Activated CD4-positive, alpha-beta T cell treated with anti-CD3 and anti-CD28 coated beads, Interleukin-2, amount 50 U/mL, for 4 hours (primary cell): Measurements from ENCODE around the gene ARID1B.

ENCODE experiments used
- DNase-seq, 2 experiments: peaks; one replicate each; pipeline ENCODE4 v3.0.0-alpha.2; 2020

Gene ARID1B

DNA sequence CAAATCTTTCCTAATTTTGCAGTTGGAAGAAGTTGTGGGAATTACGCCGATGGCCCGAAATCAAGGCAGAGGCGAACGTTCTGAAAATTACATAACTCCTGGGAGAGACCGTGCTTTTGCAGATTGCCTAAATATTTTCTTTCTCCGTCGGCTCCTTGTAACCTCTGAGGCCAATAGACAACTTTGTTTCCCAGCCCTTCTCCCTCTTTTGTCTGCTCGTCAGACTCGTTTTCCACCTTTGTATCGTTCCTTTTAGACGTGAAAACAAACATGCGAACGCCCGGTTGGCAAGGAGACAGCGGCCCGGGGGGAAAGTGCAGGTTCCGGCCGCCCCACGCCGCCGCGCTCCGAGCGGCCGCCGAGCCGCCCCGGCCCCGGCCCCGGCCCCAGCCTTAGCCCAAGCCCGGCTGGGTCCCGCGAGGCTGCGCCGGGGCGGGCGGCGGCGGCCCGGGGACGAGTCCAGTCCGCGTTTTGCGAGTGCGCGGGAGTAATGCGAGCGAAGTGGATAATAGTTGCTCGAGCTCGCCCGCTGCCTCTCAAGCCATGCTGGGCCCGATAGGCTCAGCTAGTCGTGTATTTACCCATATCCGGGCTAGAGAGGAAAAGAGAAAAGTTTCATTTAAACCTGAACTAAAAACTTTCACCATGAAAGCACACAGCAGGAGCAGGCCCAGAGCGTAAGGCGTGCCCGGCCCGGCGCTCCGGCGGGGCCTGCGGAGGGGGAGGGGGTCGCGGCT lies at the start of gene ARID1B:
ARID1B (plus strand) TSS at position 539 of the 737 bp plus-strand sequence. CDS start 303 bp downstream, outside the sequence.
- peak; percentile 72 to 76 for DNase-seq

DNA sequence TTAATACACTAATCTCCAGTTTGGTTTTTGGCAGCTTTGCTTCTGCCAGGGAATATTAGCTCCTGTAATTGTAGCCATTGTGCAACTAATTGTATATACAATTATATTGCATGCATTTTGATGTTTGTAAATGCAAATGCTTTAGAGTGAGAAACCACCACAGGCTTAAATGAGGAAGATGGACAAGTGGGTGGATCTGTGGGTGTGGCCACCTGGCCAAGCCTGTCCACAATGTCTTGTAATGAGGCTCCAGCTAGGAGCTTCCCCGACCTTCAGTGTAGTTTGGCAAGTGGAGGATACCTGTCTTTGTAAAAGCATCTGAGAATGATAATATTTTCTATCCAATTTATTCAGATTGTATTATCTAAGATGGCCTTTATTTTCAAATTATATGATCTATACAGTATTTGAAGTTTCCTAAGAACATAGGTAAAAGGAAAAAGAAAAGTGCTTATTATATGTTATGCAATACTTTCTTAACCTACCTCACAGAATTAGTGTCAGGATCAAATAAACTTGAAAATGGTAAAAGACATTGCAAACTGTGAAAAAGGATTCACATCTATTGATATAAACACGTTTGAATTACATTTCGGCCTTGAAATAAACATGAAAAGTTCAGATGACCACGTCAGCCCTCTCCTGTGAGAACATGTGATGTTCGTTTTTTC lies 49.3 kb upstream of the ARID1B start:
- no peak for DNase-seq

DNA sequence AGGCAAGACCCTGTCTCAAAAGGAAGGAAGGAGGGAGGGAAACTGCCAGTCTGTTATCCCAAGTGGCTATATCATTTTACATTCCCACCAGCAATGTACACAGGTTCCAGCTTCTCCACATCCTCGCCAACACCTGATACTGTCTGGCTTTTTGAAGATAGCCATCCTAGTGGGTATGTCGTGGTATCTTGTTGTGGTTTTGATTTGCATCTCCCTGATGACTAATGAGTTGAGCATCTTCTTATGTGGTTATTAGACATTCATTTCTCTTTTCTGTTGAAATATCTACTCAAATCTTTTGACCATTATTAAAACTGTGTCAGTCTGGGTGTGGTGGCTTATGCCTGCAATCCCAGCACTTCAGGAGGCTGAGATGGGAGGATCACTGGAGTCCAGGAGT lies 47.9 kb upstream of the ARID1B start:
- DNase-seq: no peak

DNA sequence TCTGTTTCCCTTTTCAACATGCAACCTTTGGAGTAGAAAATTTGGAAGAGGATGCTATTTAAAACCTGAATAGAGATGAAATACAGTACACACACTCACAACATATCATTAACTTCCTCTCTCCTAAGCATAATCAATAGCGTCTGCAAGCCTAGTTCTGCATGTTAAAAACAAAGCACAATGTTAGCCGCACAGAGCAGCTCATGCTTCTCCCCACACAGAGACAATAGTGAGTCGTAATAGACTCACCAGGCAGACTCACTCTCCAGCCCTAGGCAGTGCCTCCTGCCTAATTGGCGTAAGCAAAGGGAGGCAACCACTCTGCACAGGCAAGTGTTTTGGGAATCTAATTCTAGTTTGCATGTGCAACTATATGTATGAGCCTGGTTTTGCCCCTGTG lies 45.8 kb upstream of the ARID1B start:
- DNase-seq: no peak

DNA sequence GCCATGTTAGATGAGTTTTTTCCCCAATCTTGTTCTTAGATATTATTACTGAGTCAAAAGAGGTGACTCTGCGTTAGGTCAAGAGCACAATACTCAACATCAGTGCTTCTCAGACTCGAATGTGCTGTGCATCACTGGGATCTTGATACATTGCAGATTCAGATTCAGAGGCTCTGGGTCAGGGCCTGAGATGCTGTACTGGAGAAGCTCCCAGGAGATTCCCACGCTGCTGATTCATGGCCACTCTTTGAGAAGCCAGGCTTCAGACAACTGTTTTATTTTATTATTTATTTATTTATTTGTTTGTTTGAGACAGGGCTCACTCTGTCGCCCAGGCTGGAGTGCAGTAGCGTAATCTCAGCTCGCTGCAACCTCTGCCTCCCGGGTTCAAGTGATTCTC lies 41.4 kb upstream of the ARID1B start:
- no peak for DNase-seq

DNA sequence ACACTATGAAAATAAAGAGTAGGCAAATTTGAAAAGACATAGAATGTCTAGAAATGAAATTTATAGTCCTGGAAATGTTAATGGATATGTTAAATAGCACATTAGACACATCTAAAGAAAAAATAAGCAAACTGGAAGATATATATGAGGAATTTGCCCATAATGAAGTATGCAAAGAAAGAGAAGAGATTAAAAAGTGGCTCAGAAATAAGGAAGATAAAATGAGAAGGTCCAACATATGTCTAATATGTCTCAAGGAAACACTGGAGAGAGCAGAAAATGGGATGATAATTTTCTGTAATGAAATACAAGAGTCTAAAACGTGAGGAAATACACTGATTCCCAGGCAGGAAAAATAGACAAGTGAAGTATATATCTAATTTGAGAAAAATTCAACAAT lies 36.6 kb upstream of the ARID1B start:
- DNase-seq: no peak

DNA sequence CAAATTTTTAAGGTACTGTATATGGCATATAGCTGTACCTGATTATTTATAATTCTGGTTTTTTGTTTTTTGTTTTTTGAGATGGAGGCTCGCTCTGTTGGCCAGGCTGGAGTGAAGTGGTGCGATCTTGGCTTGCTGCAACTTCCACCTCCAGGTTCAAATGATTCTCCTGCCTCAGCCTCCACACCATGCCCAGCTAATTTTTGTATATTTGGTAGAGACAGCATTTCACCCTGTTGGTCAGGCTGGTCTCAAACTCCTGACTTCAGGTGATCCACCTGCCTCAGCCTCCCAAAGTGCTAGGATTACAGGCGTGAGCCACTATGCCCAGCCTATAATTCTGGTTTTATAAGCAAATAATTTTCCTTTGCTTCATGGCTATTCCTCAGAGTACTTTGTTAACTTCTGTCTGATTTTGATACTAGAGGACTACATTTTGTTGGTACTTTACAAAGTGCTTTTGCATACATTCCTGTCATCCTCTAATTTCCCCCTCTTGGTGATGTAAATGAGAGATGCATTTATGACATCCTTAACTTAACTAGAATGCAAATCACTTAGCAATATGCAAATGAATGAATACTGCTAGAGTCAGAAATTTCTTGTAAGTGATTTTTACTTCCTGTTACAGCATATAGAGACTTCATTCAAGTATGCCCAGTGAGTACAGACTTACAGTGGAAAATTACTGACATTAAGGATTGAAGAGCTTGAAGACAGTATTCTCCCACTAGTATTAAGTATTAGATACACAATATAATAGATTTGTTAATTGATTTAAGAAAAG lies 35.7 kb upstream of the ARID1B start:
- no peak for DNase-seq

DNA sequence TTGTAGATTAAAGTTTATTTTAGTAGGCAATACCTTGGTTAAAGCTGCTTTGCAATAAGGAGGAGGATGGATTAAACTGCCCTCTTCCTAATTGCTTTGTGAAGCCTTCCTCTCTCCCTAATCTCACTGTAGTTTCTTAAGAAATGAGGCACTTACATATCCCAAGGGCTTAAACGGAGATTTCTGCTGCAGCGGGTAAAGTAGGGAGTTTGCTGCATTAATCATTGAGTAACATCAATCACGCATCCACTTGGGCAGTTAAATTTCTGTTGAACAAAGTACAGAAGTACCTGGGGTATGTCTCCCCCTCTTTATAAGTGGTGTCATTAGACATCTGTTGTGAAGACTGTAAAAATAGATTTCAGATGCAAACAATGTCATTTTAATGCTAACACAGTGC lies 29.5 kb upstream of the ARID1B start:
- no peak for DNase-seq

DNA sequence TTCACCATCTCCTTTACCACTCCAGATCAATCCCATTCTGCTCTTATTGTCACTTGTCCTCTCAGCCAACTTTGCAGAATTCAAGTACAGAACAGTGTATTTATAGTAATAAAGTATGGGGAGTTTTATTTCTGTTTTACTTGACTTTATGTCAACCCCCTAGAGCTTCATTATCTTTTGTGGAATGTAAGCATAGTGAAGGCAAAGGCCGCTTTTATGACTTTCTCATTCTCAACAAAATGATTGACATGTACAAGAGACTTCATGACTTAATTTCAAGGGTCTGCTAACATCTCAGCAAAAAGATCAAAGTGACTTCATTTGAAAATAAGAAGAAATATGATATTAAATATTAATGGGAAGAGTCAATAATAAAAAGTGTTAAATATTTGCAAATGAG lies 28.7 kb upstream of the ARID1B start:
- DNase-seq: no peak

DNA sequence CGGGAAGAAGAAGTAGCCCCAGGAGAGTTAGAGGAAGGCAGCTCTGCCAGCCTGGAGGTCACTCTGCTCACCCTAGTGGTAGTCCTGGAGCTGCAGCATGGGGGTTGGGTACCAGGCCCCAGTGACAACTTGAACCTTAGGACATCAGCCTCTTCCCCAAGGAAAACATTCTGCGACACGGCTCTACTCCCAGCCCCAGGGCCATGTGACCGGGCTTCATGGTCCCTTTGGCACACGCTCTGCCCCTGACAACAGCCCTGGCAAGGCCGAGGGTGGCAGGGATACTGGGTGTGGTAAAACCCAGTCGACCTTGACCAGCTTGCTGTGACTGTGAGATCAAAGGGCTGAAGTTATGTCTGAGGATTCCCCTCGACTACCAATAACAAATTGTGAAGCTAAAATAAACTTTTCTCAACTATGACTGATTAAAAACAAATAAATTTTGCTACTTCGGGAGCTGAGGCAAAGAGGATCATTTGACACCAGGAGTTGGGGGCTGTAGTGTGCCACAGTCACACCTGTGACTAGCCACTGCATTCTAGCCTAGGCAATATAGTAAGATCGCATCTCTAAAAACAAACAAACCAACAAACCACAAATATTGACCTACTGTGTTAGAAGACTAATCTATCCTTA lies 24.4 kb upstream of the ARID1B start:
- no peak for DNase-seq

DNA sequence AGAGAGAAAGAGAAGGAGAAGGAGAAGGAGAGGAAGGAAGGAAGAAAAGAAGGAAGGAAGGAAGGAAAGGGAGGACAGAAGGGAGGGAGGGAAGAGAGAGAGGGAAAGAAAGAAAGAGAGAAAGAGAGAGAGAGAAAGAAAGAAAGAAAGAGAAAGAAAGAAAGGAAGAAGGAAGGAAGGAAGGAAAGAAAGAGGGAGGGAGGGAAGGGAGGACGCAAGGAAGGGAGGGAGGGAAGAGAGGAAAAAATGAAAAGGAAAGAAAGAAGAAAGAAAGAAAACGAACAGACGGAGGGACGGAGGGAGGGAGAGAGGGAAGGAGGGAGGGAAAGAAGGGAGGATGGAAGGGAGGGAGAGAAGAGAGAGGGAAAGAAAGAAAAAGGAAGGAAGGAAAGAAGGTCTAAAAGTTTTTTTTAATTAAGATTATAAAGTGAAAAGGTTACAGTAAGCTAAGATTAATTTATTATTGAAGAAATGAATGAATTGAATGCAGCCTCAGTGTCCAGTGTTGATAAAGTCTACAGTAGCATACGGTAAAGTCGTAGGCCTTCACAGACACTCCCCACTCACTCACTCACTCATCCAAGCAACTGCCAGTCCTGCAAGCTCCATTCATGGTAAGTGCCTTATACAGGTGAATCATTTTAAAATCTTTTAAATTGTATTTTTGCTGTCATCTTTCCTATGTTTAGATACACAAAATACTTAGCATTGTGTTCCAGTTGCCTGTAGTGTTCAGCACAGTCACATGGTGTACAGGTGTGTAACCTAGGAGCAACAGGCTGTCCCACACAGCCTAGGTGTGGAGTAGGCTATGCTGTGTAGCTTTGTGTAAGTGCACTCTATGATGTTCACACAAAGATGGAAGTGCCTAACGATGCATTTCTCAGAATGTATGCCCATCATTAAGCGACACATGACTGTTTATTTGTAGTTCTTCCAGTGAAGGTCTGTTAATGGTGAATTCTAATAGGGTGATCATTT lies 20.3 kb upstream of the ARID1B start:
- DNase-seq: no peak

DNA sequence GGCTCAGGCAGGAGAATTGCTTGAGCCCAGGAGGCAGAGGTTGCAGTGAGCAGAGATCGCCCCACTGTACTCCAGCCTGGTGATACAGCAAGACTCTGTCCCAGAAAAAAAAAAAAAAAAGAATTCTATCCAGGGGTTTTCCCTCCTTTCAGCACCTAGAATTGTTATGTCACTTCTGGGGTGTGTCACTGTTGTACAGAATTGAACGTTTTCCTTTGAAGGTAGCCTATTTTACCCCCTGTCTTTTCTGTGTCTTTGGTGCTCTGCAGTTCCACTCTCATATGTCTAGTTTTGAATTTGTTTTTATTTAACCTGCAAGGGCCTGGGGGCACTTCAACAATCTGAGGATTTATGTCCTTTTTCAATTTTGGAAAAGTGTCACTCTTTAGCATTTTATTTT lies 19.3 kb upstream of the ARID1B start:
- no peak for DNase-seq

DNA sequence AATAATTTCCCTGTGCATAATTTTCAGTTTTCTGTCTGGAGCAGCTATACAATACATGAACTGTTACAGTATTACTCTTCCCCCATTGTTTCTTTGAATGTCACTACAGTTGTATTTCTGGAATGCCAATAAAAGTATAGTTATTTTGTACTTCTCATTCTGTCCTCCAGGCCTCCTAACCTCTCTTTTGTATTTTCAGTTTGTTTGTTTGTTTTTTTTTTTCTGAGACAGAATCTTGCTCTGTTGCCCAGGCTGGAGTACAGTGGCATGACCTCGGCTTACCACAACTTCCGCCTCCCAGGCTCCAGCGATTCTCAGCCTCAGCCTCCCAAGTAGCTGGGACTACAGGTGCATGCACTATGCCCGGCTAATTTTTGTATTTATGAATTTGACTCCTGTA lies 16.8 kb upstream of the ARID1B start:
- no peak for DNase-seq

DNA sequence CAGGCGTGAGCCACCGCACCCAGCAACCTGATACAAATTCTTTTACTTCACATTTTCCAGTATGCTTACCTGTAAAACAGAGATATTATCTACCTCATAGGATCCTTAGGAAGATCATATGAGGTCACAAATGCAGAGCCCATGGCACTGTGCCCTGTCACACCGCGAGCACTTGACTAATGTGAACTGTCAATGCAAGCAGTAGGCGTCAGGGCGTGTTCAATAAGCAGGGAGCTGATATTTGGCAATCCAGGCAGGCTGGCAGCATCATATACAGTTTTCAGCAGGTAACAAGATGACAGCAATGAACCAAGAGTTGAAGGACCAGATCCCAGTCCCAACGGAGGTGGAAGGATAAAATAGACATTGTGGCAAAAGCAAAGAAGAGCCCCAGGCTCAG lies 14.6 kb upstream of the ARID1B start:
- no peak for DNase-seq

DNA sequence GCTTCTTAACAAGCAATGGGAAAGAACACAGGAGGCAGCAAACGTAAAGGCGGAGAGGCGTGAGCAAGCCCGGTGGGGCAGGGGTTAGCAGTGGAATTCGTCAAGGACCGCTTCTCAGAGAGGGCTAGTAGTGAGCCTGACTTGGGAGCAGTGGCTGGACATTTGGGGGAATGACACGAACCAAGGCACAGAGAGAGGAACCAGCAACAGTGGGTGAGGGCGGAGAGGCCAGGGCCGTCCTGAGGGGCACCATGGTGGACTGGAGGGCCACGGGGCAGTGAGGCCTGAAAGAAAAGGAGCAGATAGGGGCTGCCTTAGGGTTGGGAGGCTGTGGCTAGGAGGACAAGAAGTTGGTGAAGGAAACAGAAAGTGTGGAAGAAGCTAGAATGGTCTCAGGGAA lies 12.1 kb upstream of the ARID1B start:
- no peak for DNase-seq

DNA sequence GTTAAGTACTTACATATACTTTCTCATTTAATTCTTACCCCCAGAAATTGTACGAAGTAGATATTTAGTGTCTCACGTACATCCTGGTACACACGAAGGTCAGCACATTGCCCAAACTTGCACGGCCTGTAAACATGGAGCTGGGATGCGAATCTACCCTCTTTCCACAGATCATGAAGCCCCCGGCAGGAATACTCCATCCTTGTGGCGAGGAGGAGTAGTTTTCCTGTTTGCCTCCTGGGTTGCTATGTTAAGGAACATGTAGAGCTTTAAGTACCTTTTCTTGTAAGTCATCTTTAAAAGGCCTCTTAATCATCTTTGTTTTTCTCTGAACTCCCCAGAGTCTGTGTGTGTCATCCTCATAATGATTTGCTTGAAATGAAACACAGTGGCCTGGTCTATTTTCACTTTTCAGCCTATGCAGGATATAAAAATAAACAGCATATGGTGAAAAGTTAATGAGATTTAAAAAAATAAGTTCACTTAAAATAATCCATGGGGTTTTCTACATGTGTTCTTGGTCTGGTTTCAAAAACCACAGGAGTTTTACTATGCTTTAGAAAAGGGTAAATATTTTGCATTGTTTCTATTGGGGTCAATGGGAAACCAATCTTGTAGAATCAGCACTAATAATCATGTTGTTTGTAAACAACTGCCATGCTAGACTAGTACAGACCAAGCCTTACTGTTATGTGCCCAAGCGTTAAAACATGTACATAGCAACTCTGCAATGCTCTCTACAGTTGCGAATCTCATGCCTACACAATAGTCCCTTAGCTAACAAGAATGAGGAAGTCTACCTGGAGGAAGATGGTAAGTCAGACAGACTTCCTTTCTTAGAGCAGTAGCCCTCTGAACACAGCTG lies 9.3 kb upstream of the ARID1B start:
- DNase-seq: no peak

DNA sequence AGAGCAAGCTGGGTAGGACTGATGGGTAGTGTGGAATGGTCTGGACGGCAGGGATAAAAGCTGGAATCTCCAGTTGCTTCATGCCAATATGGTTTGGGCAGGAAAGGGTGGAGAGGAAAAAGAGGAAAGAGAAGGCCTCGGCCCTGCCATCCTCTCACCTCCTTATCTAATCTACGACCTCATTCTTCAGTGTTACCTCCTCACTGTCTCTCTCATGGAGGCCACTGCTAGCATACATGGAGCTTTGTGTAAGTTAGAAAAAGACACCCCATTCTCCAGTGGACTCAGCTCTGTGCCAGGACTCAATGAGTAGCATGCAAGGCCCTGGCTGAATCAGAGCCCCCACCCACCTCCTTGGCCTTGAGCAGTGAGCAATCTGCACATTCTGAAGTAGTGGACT lies 6.1 kb upstream of the ARID1B start:
- no peak for DNase-seq

DNA sequence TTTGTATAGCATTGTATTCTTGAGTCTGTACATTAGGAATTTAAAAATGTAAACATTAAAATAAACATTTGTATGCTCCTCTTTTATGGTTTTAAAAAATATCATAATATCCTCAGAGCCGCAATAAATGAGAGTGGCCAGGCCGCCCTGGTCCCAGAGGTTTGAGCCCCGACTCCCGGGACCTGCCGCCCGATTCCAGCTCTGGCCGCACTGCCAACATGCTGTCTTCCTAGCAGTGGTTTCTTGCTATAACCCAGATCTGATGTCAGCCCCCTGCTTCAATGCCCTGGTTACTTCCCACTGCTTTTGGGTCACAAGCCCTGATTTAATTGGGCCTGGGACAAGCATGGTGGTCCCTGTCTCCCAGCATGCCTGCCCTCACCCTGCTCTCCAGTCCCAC lies 5.4 kb upstream of the ARID1B start:
- DNase-seq: no peak

DNA sequence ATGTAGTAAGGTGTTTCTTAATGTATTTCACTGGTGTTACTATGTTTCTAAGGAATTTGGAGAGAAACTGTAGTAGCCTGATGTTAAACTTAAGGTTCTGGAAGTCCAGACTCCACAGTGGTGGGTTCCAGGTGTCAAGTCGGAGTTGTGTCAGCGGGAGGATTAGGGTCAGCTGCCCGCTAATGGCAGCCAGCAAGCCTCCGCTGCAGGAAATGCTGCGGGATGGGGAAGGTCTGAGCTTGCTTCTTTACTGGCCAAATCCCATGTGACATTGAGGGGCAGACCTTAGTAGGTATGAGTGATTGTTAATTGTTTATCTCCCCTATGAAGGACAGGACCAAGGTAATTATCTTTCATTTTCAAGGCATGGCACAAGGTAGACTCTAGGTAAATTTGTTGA lies 3.7 kb upstream of the ARID1B start:
- no peak for DNase-seq

DNA sequence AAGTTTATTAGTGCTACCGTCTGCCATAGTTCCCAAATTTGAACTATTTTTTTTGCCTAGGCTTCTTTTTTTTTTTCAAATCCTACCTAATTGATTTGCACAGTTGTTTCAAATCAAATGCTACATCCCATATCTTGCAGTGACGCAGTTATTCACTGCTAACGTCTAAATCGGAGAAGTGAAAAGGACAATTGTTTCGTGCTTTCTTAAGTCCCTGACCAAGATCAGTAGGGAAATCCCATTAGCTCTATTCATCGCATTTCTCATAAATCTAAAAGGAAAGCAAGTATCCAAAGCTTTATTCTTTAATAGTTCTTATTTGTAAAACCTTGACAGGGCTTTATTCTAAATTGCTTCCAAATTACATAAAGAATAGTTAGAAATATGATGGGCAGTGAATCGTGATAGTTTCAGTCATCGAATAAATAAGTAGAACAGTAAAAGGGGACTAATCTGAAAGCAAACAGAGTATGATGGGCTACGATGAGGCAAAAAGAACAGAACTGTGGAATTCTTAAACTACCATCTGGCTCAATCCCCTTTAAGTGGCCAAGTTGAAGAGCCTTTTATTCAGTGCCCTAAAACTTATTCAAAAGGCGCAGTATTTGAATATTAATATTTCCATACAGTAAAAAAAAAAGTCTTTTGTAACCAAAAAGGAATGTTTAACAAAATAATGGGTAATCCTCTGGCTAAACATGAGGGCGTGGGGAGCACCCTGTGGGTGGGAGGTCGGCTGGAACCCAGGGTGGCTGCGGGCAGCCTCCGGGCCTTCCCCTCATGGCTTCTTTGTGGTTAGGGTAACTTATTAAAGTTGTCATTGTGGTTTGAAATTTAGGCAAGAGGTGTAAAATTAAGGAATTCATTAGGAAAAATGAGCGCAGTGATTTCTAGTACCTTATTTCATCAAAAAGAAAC lies 3.0 kb upstream of the ARID1B start:
- DNase-seq: no peak
